Endothelial cell of umbilical vein (primary cell): ENCODE results near the gene HSPA1A.

Experiments used
- EZH2 ChIP-seq: IDR thresholded peaks from 2 replicates; pipeline ENCODE4 v1.6.1; 2012; ENCODE audit warnings: borderline replicate concordance, low read depth, mild to moderate bottlenecking, moderate library complexity, low read length, inconsistent platforms; ENCODE audit not compliant: severe bottlenecking
- POLR2A ChIP-seq: IDR thresholded peaks from 2 replicates; pipeline ENCODE4 v1.6.1; 2012; ENCODE audit warnings: low read depth, mild to moderate bottlenecking, control low read depth, low read length
- TF ChIP-seq, protein P1 (sequence below), 2 donors: IDR thresholded peaks; 1 replicate in 1 of 2; 2 replicates in 1 of 2; pipeline ENCODE4 v1.5.1; 2011; ENCODE audit warnings: low read length in 2 of 2, mild to moderate bottlenecking in 2 of 2, moderate library complexity in 2 of 2, control low read depth in 1 of 2, inconsistent platforms in 1 of 2, low read depth in 1 of 2; ENCODE audit not compliant: insufficient read depth in 1 of 2; ENCODE audit errors: extremely low read depth in 1 of 2

DNA sequence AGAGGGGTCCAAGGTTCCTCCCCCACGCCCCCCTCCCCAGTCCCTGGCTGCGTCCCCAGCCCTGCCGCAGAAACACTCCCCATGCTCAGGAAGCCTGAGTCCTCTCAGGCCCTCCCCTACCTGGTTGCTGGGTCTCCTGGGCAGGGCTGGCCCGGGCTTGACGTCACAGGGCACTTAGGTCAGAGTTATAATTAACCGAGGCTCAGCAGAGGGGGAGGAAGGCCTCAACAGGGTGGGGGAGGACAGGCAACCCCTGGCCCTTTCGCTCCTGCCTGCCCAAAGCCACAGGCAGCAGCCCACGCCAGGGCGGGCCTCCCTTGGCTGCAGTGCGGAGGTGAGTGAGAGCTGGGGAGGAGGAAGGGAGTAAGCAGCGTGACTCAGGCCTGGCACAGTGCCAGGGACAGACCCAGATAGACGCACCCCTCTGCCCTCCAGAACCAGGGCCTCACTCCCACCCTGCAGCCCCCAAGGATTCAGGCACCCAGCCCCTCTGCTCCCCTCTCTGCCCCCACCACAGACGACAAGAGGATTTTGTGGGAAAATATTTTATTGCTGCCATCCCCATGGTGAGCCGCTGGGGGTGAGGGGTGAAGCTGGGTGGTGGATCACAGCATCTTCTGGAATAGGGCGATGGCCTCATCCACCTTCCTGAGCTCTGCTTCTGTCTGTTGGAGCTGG is 38.2 kb upstream of the HSPA1A start, which contains the start of gene VWA7:
- TF ChIP-seq, protein P1, sequence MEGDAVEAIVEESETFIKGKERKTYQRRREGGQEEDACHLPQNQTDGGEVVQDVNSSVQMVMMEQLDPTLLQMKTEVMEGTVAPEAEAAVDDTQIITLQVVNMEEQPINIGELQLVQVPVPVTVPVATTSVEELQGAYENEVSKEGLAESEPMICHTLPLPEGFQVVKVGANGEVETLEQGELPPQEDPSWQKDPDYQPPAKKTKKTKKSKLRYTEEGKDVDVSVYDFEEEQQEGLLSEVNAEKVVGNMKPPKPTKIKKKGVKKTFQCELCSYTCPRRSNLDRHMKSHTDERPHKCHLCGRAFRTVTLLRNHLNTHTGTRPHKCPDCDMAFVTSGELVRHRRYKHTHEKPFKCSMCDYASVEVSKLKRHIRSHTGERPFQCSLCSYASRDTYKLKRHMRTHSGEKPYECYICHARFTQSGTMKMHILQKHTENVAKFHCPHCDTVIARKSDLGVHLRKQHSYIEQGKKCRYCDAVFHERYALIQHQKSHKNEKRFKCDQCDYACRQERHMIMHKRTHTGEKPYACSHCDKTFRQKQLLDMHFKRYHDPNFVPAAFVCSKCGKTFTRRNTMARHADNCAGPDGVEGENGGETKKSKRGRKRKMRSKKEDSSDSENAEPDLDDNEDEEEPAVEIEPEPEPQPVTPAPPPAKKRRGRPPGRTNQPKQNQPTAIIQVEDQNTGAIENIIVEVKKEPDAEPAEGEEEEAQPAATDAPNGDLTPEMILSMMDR (IDR thresholded peaks at IDR 0.05; ENCODE audit: extremely low read depth in 1 of 2, insufficient read depth in 1 of 2, low read depth in 1 of 2, low read length in 2 of 2): no peak
- TF ChIP-seq EZH2 (no peak), POLR2A (no peak)
